ENCODE measurements around the gene KPNA4.

DNA sequence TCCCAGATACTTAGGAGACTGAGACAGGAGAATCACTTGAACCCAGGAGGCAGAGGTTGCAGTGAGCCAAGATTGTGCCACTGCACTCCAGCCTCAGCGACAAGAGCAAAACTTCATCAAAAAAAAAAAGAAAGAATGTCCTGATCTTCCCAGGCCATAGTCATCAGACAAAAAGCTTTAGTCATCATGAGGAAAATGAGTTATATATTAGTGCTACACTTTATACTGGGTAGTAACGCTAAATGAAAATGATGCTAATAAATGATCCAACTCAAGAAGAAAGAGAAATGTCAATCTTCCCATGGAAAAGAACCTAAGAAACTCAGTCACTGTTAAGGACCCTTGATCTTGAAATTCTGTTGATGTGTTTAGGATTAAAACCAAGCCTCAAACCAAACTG, 89.5 kb downstream of the KPNA4 start:
- TF ChIP-seq GATA3 (IDR thresholded peaks at IDR 0.05; ENCODE audit: low read depth, low read length) (no peak), GATA2 (IDR thresholded peaks at IDR 0.05; ENCODE audit: low read depth, low read length) (no peak)
